ENCODE measurements around the gene SDK2. TPM values are rescaled to one million over a fixed set of nuclear protein-coding genes. Genes with fewer than 3 reads are reported as not detected.

SDK2 gene
- total and polyA plus RNA-seq, 9 of the 15 experiments (the other 6 are each of a cell fraction or from before 2014, with no cell fraction given) = 0.04 TPM; not detected in 8

DNA sequence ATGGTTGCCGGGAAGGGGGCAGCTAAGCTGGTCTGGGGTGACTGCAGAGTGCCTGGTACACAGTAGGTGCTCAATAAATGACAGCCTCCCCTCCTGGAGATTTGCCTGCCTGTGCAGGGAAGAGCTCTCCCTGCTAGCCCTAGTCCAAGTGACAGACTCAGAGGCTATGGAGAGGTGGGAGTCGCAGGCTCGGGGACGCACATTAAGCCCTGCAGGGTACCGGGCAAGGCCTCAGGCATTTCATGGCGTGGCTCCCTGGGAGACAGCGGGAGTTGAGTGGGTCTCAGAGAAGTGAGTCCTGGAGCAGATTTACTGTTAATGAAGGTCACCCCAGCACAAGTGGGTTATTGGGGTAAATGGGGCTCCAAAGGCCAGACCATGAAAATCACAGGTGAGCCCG is 200.2 kb downstream of the SDK2 start (continued):
- TF ChIP-seq, protein P1, sequence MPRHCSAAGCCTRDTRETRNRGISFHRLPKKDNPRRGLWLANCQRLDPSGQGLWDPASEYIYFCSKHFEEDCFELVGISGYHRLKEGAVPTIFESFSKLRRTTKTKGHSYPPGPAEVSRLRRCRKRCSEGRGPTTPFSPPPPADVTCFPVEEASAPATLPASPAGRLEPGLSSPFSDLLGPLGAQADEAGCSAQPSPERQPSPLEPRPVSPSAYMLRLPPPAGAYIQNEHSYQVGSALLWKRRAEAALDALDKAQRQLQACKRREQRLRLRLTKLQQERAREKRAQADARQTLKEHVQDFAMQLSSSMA (CRISPR knock-in tag; IDR thresholded peaks at IDR 0.05) = no peak

DNA sequence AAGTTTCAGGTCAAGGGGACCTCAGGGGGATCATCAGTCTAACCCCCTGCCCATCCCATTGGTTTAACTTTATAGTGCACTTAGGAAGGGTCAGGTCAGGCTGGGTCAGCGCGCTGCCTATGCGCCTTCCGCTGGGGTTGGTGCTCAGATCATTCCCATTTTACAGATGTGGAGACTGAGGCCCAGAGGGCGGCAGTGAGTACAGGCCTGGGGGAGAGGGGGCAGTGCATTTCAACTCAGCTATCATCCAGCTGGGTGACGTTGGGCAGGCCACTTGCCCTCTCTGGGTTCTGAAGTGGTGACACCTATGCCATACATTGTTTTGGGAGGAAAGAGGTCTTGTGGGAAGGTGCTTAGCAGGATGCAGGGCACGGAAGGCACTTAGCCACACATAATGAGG is 204.6 kb downstream of the SDK2 start:
- TF ChIP-seq, protein P2, sequence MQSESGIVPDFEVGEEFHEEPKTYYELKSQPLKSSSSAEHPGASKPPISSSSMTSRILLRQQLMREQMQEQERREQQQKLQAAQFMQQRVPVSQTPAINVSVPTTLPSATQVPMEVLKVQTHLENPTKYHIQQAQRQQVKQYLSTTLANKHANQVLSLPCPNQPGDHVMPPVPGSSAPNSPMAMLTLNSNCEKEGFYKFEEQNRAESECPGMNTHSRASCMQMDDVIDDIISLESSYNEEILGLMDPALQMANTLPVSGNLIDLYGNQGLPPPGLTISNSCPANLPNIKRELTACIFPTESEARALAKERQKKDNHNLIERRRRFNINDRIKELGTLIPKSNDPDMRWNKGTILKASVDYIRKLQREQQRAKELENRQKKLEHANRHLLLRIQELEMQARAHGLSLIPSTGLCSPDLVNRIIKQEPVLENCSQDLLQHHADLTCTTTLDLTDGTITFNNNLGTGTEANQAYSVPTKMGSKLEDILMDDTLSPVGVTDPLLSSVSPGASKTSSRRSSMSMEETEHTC (IDR thresholded peaks at IDR 0.05) = no peak
- TF ChIP-seq FOXK1 (CRISPR knock-in tag; IDR thresholded peaks at IDR 0.05; ENCODE audit: borderline replicate concordance) (no peak), RBM25 (IDR thresholded peaks at IDR 0.05; ENCODE audit: low read depth, low read length, severe bottlenecking) (peak; percentile 17), PCBP1 (IDR thresholded peaks at IDR 0.05; ENCODE audit: low read depth, low read length, poor library complexity, severe bottlenecking) (no peak), ILF3 (IDR thresholded peaks at IDR 0.05; ENCODE audit: borderline replicate concordance) (no peak), BCOR (IDR thresholded peaks at IDR 0.05) (peak; percentile 55; the same call in 1 of the 2 replicates), NELFE (IDR thresholded peaks at IDR 0.05; ENCODE audit: insufficient read depth, insufficient read length) (no peak), MBD2 (IDR thresholded peaks at IDR 0.05; ENCODE audit: borderline replicate concordance, low read depth) (no peak), ELF2 (CRISPR knock-in tag; IDR thresholded peaks at IDR 0.05) (no peak), TAL1 (IDR thresholded peaks at IDR 0.05) (no peak)
- TF ChIP-seq, protein P3, sequence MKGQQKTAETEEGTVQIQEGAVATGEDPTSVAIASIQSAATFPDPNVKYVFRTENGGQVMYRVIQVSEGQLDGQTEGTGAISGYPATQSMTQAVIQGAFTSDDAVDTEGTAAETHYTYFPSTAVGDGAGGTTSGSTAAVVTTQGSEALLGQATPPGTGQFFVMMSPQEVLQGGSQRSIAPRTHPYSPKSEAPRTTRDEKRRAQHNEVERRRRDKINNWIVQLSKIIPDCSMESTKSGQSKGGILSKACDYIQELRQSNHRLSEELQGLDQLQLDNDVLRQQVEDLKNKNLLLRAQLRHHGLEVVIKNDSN (CRISPR knock-in tag; IDR thresholded peaks at IDR 0.05) = no peak
- TF ChIP-seq, protein P4, sequence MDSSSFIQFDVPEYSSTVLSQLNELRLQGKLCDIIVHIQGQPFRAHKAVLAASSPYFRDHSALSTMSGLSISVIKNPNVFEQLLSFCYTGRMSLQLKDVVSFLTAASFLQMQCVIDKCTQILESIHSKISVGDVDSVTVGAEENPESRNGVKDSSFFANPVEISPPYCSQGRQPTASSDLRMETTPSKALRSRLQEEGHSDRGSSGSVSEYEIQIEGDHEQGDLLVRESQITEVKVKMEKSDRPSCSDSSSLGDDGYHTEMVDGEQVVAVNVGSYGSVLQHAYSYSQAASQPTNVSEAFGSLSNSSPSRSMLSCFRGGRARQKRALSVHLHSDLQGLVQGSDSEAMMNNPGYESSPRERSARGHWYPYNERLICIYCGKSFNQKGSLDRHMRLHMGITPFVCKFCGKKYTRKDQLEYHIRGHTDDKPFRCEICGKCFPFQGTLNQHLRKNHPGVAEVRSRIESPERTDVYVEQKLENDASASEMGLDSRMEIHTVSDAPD (CRISPR knock-in tag; IDR thresholded peaks at IDR 0.05) = no peak
- Histone ChIP-seq H3K4me1 (replicated peaks in 1 of 2; ENCODE audit: control insufficient read depth in 2 of 2, insufficient read depth in 2 of 2, low read length in 2 of 2) (no peaks in the 10 kb centered on the region), H3K36me3 (ENCODE audit: control insufficient read depth, insufficient read depth, low read length) (no peaks in the 10 kb centered on the region), H3K9me1 (ENCODE audit: control insufficient read depth, insufficient read depth, low read length) (no peaks in the 10 kb centered on the region), H3K4me3 (no peak overlapping the region), H3K9ac (ENCODE audit: insufficient read depth in 1 of 2, low read depth in 2 of 2, low read length in 2 of 2) (no peak overlapping the region), H3K79me2 (ENCODE audit: control insufficient read depth, insufficient read depth, low read length) (no peaks in the 10 kb centered on the region), H4K20me1 (replicated peaks; ENCODE audit: control insufficient read depth, insufficient read depth, low read length) (0 out of 2 replicates have a peak, but pooled peaks cover 7% of the 10 kb centered on the region), H3K4me2 (ENCODE audit: insufficient read depth, low read length) (no peak overlapping the region), H3K9me3 (replicated peaks; ENCODE audit: control insufficient read depth, insufficient read depth, low read depth, low read length) (no peaks in the 10 kb centered on the region), H3K27ac (ENCODE audit: extremely low read depth, low read depth, low read length) (no peak overlapping the region), H3K27me3 (ENCODE audit: control insufficient read depth in 2 of 2, insufficient read depth in 2 of 2, low read length in 2 of 2) (peaks cover 9 to 55% of the 10 kb centered on the region in 2 experiments; a peak in 4 of 5 replicates), H2AFZ (ENCODE audit: low read depth, low read length) (no peak overlapping the region)
- no peak for ATAC-seq
- in situ Hi-C loops (cut with MboI) (loop anchor here (10.0 kb wide), 2 partner anchors 265 to 735 kb away; no protein-coding TSS in a partner anchor), intact Hi-C loops (cut with micrococcal nuclease) (no loop called here)
- no peak for DNase-seq (ENCODE audit: extremely low read depth in 1 of 4, low spot score in 3 of 4)
- no TSS peak for BruUV-seq (replicated peaks)
- WGBS (ENCODE audit: insufficient coverage, low coverage, missing lambda C conversion rate) = 4% methylated on average over 7 of the region's 7 CpGs
- ChIA-PET POLR2A (interaction anchor here (0.6 kb wide), 1 partner anchor 434 kb away, joined by 3 read pairs; no protein-coding TSS in a partner anchor), CTCF (ENCODE audit: low intra/inter-chr PET ratio) (no interaction called here)
- FAIRE-seq = no peak

Data from K562 (cell line).